ENCODE results near the gene CCDC34. TPM values are rescaled to one million over a fixed set of nuclear protein-coding genes. Genes with fewer than 3 reads are reported as not detected.
A peak's percentile ranks its signal among the peaks of the same experiment; 100 is the strongest.

CCDC34 gene
- total RNA-seq, 1 donor from 2014 or later, result 4.8 TPM

DNA sequence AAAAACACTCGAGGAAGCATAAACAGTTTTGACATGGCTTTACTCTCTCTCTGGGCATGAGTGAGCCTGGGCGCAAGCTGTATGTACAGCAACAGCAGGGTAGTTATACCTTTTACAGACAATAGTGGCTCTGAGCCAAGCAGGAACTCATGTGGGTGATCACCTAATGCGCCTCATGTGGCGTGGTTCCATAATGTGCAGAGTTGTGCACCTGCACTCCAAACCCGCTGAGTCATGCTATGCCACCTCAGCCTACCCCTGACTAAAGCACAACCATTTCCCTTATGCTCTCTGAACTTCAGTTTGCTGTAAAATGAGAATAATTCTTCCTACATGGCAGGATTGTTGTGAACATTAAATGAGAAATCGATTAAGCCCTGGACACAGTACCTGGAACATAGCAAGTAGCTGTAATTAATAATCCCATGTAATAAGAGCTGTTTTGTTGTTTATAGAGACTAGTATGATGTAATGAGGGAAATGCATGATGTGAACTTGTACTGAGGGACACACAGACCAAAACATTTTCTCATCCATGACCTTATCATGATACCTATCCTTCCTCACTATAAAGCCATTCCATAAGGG is 71.6 kb downstream of the CCDC34 start:
- no peak for DNase-seq (ENCODE audit: extremely low spot score, unreplicated experiment)
- Mint-ChIP-seq H3K4me1 (ENCODE audit: unreplicated experiment) (peaks cover 33% of the 10 kb centered on the region), H3K27me3 (ENCODE audit: unreplicated experiment) (peaks cover 3% of the 10 kb centered on the region), H3K36me3 (ENCODE audit: unreplicated experiment) (no peaks in the 10 kb centered on the region), H3K9me3 (ENCODE audit: unreplicated experiment) (no peaks in the 10 kb centered on the region), H3K27ac (ENCODE audit: unreplicated experiment) (no peak overlapping the region), H3K4me3 (ENCODE audit: unreplicated experiment) (no peak overlapping the region)
- TF ChIP-seq, protein P1, sequence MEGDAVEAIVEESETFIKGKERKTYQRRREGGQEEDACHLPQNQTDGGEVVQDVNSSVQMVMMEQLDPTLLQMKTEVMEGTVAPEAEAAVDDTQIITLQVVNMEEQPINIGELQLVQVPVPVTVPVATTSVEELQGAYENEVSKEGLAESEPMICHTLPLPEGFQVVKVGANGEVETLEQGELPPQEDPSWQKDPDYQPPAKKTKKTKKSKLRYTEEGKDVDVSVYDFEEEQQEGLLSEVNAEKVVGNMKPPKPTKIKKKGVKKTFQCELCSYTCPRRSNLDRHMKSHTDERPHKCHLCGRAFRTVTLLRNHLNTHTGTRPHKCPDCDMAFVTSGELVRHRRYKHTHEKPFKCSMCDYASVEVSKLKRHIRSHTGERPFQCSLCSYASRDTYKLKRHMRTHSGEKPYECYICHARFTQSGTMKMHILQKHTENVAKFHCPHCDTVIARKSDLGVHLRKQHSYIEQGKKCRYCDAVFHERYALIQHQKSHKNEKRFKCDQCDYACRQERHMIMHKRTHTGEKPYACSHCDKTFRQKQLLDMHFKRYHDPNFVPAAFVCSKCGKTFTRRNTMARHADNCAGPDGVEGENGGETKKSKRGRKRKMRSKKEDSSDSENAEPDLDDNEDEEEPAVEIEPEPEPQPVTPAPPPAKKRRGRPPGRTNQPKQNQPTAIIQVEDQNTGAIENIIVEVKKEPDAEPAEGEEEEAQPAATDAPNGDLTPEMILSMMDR (IDR thresholded peaks at IDR 0.05), result no peak

DNA sequence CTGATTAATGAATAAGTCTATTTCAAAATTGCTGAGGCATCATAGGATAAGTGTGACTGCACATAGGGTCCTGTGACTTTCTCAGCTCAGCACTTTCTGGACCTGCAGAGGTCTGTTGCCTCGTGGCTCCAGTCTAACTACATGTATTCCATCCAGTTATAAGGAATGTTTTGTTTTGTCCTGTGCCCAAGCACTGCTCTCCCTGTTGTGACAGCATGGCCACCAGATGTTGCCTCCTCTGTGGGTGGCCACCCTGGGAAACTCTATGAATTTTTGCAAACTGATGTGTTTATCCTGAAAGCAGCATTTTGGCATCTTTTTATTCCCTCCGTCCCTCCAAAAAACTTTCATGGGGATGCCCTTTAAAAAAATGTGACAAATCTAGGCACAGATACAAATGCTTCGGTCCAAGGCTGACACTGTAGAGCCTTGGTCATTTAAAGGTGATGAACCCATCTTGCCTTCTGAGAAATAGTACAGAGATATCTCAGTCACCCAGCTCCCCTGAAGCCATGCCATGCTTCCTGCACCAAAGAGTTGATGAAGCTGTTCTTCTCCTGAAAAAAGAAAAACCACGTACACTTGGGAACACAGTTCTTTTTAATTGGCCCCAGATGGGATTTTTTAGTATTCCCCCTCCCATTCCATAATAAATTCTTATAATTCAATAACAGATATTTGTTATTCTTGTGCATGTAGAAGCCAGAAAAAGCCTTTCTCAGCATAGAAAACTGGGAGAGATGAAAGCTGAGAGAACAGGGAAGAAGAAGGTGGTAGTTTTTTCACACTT is 72.6 kb downstream of the CCDC34 start:
- Mint-ChIP-seq H3K27me3 (ENCODE audit: unreplicated experiment) (peaks cover 3% of the 10 kb centered on the region), H3K4me1 (ENCODE audit: unreplicated experiment) (peaks cover 40% of the 10 kb centered on the region), H3K27ac (ENCODE audit: unreplicated experiment) (peak overlapping the region; percentile 79), H3K9me3 (ENCODE audit: unreplicated experiment) (no peaks in the 10 kb centered on the region), H3K4me3 (ENCODE audit: unreplicated experiment) (no peak overlapping the region), H3K36me3 (ENCODE audit: unreplicated experiment) (no peaks in the 10 kb centered on the region)
- no peak for DNase-seq (ENCODE audit: extremely low spot score, unreplicated experiment)
- TF ChIP-seq, protein P1 (IDR thresholded peaks at IDR 0.05), result no peak

Other genes starting within 250 kb of the CCDC34 start
- 59.5 and 61.9 TPM in 2 replicates for gene LGR4, start 109.6 kb upstream of the CCDC34 start, total RNA-seq
- 20.3 and 21.8 TPM in 2 replicates for gene LIN7C, start 143.6 kb upstream of the CCDC34 start, total RNA-seq